HCT116 (cell line): ENCODE data around the gene ABHD16B.

Source experiments
- CTCF ChIP-seq, 3 experiments: fragments of 200-600 bp in 1 of 3; sonication (generic) in 1 of 3; IDR thresholded peaks in 2 of 3; conservative IDR thresholded peaks in 1 of 3; 2 replicates each; pipeline ENCODE4 v1.5.1; 2012 to 2017; ENCODE audit warnings: low read depth in 2 of 3, low read length in 2 of 3, antibody characterized with exemption in 1 of 3, borderline replicate concordance in 1 of 3, control low read depth in 1 of 3, mild to moderate bottlenecking in 1 of 3, mixed read lengths in 1 of 3, mixed run types in 1 of 3, moderate library complexity in 1 of 3; ENCODE audit not compliant: insufficient read depth in 1 of 3
- FOSL1 ChIP-seq: IDR thresholded peaks from 2 replicates; pipeline ENCODE4 v1.6.1; 2012; ENCODE audit warnings: low read depth
- POLR2A ChIP-seq: IDR thresholded peaks from 2 replicates; pipeline ENCODE4 v1.7.0; 2011; ENCODE audit warnings: borderline replicate concordance; ENCODE audit not compliant: insufficient read depth, insufficient read length; ENCODE audit errors: extremely low read depth
- REST ChIP-seq: IDR thresholded peaks from 2 replicates; pipeline ENCODE4 v1.6.1; 2012; ENCODE audit warnings: low read depth
- SIN3A ChIP-seq: IDR thresholded peaks from 2 replicates; pipeline ENCODE4 v1.6.1; 2012; ENCODE audit warnings: low read depth
- SP1 ChIP-seq: IDR thresholded peaks from 2 replicates; pipeline ENCODE4 v1.6.1; 2012; ENCODE audit warnings: low read depth
- SRF ChIP-seq: IDR thresholded peaks from 2 replicates; pipeline ENCODE4 v1.6.1; 2012; ENCODE audit warnings: low read depth
- ZBTB33 ChIP-seq: IDR thresholded peaks from 2 replicates; pipeline ENCODE4 v1.6.1; 2011; ENCODE audit warnings: mild to moderate bottlenecking, low read length, moderate library complexity; ENCODE audit not compliant: insufficient replicate concordance; ENCODE audit errors: extremely low read depth
- ZNF274 ChIP-seq: fragments of 200-500 bp; sonication (Bioruptor generic); IDR thresholded peaks from 2 replicates; pipeline ENCODE4 v1.6.1; 2014; ENCODE audit warnings: mild to moderate bottlenecking, low read depth, low read length, inconsistent platforms

GRCh38 chr20:63833776-63834490, 27.4 kb upstream of the ABHD16B start:
- TF ChIP-seq FOSL1 (no peak), CTCF (IDR thresholded peaks at IDR 0.05 in 2 of 3, conservative IDR thresholded peaks at IDR 0.05 in 1 of 3; ENCODE audit: borderline replicate concordance in 1 of 3, insufficient read depth in 1 of 3, low read depth in 2 of 3, low read length in 2 of 3) (no peak), SP1 (no peak), SRF (no peak), ZBTB33 (no peak), ZNF274 (no peak), POLR2A (no peak), SIN3A (no peak), REST (no peak)
